ENCODE data around the gene CEACAM4.
"Not testable (repeated sequence)": the region's sequence is repeated elsewhere in the genome, so short reads cannot be mapped to it uniquely, and the experiment has no call there.

CEACAM4 gene

GRCh38 chr19:41586064-41586463, 40.8 kb downstream of the CEACAM4 start:
- no peak for DNase-seq (ENCODE audit: low read depth, low spot score)

GRCh38 chr19:41584931-41585330, 41.9 kb downstream of the CEACAM4 start:
- DNase-seq (ENCODE audit: low read depth, low spot score): no peak

GRCh38 chr19:41584260-41584810, 42.5 kb downstream of the CEACAM4 start:
- no peak for DNase-seq (ENCODE audit: low read depth, low spot score)

GRCh38 chr19:41582577-41583182, 44.2 kb downstream of the CEACAM4 start:
- not testable (repeated sequence) for DNase-seq (ENCODE audit: low read depth, low spot score)

GRCh38 chr19:41581068-41581467, 45.8 kb downstream of the CEACAM4 start:
- not testable (repeated sequence) for DNase-seq (ENCODE audit: low read depth, low spot score)

GRCh38 chr19:41578886-41579285, 48.0 kb downstream of the CEACAM4 start:
- no peak for DNase-seq (ENCODE audit: low read depth, low spot score)

GRCh38 chr19:41577833-41578232, 49.0 kb downstream of the CEACAM4 start:
- no peak for DNase-seq (ENCODE audit: low read depth, low spot score)

- DNase-seq (ENCODE audit: low read depth, low spot score): no peak
These were observed 49.6 kb downstream of the CEACAM4 start for GRCh38 chr19:41577144-41577830.

- no peak for DNase-seq (ENCODE audit: low read depth, low spot score)
These were observed 50.9 kb downstream of the CEACAM4 start, which contains the start of gene CEACAM21 for GRCh38 chr19:41575998-41576397. Gene CEACAM21, plus strand, starts transcription at chr19:41576166. Its CDS starts 109 bp downstream, at chr19:41576275.

- no peak for DNase-seq (ENCODE audit: low read depth, low spot score)
These were observed 56.2 kb downstream of the CEACAM4 start for GRCh38 chr19:41570639-41571112.

- DNase-seq (ENCODE audit: low read depth, low spot score): no peak
These were observed 56.7 kb downstream of the CEACAM4 start for GRCh38 chr19:41570179-41570578.

GRCh38 chr19:41569481-41570150, 57.3 kb downstream of the CEACAM4 start:
- DNase-seq (ENCODE audit: low read depth, low spot score): no peak
